ENCODE data around the gene SLC16A12.

- no peak for TF ChIP-seq CTCF (IDR thresholded peaks at IDR 0.05; ENCODE audit: low read depth, low read length)
- TF ChIP-seq EZH2phosphoT487 (IDR thresholded peaks at IDR 0.05; ENCODE audit: low read depth) = no peak
These were observed 20.2 kb downstream of the SLC16A12 start for GRCh38 chr10:89515031-89515841.
